CD4-positive, alpha-beta T cell treated with Interleukin-17A for 1 hour (primary cell): ENCODE results near the gene TSHZ2.

Experiments
- DNase-seq: peaks from one replicate; pipeline ENCODE4 v3.0.0-alpha.2; 2020

Gene TSHZ2

DNA sequence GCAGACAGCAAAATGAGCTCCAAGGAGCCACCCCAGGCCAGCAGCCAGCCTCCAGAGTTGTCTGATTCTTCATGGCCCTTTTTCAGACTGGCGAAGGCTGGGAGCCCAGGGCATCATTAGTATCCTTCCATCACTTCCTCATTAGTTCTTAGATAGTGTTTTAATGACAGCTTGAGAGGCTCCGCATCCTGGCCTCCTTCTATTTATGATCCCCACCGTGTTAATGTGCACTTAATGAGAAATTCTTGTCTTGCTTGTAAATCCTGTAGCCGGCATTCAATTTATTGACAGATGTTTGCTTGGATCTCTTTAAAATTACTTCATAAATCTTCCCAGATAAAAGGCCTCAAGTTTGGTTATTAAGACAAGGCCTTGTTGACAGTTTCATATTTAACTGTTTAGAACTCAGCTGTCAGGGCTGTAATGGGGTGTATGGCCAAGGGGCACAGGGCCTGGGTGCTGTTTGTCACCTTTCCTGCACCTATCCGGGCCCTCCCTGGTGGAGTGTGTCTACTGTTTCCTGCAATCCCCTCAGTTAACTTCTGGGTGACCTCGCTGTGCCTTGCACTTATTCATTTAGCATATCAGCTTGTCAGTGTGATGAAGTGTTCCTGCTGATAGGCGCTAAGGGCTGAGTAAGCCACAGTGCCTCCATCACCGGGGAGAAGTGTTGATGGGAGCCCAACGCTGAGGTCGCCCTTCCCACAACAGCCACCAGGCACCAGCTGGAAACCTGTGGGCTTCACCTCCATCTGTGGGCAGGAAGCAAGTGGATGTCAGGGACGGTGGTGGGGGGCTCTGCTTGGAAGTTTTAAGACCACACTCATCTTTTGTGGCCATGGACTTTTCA, 169.3 kb downstream of the TSHZ2 start:
- no peak for DNase-seq

DNA sequence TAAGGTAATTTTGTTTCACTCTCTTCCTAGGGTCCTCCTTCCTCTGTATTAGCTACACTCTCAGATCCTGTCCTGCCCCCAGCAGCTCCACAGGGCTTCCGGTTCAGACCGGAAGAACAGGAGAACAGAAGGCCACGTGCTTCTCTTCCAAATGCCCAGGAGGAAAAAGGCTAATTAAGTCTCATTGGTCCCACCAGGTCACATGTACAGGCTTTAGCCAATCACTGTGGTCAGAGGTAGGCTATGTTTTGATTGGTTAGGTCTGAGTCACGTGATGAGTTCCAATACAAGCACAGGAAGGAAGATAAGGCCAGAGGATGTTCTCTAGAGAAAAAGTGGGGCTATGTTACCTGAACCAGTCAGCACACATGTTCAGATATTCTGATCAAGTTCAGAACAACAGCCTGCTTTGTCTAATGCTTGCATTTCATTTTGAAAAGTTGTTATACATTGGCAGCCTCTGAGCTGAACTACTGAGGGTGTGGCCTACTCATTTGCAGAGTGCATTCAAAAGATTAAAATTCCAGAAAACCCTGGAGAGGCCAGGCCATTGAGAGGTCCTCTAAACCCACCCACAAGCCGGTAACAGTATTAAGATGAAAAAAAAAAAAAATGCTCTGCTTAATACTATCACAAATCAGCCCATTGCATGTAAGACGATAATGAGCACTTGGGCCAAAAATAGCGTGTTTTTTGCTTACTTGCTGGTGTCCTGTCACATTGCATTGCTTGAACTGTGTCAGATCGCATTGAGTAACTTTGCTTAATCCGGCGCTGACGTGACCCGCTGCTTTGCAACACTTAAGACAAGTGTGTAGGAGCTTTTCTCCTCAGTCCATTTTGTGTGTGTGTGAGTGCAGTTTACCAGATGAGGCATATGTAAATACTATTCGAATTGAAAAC, 170.3 kb downstream of the TSHZ2 start:
- DNase-seq = no peak

- no peak for DNase-seq
Observed at GRCh38 chr20:53146201-53146891, 174.2 kb downstream of the TSHZ2 start.

DNA sequence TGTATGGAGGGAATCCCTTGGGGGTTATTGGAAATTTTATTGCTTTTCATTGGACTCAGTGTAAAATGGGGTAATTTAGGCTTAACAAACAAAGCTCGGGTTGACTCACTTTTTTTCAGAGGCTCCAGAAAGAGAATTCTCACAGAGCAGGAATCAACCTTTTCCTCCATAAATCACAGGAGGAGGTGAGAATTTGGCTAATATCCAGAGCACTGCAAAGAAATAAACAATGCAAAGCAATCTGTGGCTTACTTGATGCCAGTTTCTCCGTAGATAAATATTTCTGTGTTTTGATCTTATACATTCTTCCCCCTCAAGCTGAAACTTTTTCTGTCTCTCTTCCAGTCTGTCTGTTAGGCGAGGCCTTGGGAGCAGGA, 176.6 kb downstream of the TSHZ2 start:
- no peak for DNase-seq

- DNase-seq = no peak
Observed at GRCh38 chr20:53149148-53149889, 177.2 kb downstream of the TSHZ2 start.

DNA sequence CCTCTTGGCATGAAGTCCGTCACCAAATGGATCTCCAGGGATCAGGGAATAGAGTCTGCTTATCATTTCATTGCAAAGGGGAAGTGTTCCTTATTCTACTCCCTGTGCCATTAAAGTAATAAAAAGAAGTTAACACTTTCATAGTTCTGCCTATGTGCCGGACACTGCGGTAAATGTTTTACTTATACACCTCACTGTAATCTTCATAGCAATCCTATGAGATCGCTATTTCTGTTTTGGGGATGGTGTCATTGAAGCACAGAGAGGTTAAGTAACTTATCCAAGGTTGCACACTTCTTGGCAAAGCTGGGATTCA, 177.7 kb downstream of the TSHZ2 start:
- DNase-seq = no peak

- no peak for DNase-seq
Observed at GRCh38 chr20:53150532-53150931, 178.4 kb downstream of the TSHZ2 start.

- no peak for DNase-seq
Observed at GRCh38 chr20:53152228-53152627, 180.1 kb downstream of the TSHZ2 start.

DNA sequence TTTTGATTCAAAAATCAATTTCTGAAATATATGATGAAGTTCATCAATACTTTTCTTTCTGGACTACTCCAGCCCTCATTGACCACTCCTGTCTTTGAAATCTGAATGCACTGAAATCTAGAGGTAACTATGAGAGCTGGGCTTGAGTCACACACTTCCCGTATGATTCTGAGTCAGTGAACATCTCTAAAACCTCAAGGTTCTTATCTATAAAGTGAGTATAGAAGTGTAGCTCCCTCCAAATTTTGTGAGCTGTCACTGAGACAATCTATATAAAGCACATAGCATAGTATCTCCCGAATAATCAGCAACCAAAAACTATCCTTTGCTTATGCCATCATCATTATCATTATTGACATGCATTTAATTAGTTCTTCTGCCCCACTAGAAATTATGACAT, 182.4 kb downstream of the TSHZ2 start:
- DNase-seq = no peak

DNA sequence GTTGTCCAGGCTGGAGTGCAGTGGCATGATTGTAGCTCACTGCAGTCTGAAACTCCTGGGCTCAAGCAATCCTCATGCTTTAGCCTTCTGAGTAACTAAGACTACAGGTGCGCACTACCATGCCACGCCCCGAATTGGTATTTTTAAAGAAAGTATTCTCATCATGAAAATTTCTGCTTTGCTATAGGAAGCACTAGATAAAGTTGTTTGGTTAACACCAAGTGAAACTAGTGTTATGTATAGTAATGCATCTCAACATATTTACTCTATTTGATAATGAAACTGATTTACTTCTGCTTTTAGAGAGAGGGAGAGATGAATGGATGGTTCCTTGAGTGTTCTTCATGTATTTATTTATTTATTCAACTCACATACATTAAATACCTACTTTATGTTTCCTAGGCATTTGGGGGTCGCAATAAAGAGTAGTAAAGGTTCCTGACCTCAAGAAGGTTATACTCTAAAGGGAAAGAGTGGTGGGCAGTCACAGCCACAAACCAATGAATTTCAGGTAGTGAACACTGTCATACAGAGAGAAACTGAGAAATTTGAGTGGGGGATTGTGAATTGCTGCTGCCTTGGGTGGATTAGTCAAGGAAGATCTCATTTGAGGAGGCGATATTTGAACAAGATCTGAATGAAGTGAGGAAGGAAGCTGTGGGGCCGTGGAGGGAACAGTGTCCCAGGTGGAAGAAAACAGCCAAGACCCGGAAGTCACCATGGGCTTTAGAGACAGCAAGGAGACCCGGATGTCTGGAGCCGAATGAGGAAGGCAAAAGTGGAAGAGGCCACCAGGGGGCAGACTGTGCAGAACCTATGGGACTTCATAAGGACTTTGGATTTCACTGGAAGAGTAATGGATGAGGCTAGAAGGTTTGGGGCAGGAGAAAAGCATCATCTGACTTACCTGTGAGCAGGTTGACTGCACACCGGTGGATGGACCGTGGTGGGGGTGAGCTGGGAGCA, 185.6 kb downstream of the TSHZ2 start:
- DNase-seq = peak; percentile 37

GRCh38 chr20:53159160-53159559, 187.0 kb downstream of the TSHZ2 start:
- DNase-seq = no peak

- no peak for DNase-seq
Observed at GRCh38 chr20:53161073-53161472, 188.9 kb downstream of the TSHZ2 start.

DNA sequence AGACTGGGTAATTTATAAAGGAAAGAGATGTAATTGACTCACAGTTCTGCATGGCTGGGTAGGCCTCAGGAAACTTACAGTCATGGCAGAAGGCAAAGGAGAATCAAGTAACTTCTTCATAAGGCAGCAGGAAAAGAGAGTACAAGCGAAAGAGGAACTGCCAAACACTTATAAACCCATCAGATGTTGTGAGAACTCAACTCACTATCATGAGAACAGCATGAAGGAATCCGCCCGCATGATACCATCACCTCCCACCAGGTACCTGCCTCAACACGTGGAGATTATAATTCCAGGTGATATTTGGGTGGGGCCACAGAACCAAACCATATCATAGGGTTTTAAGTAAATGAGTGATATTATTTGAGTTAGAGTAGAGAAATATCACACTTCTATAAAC, 189.3 kb downstream of the TSHZ2 start:
- no peak for DNase-seq

- no peak for DNase-seq
Observed at GRCh38 chr20:53162251-53162835, 190.2 kb downstream of the TSHZ2 start.

- DNase-seq = no peak
Observed at GRCh38 chr20:53163486-53163885, 191.3 kb downstream of the TSHZ2 start.

DNA sequence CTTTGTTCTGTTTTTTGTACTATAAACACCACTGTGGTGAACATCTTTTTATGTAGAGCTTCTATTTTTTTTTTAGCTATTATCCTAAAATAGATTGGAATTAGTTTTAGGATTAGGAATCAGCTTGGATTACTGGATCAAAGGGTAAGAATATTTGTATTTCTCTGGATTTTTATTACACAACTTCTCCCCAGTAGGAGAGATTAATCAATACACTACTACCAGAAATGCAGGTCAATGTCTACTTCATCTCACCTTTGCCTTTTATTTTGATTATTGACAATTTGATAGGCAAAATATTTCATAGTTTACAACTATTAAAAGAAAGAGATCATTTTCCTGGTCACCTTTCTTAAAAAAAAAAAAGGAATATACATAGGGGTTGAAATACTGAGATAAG, 191.9 kb downstream of the TSHZ2 start:
- no peak for DNase-seq

DNA sequence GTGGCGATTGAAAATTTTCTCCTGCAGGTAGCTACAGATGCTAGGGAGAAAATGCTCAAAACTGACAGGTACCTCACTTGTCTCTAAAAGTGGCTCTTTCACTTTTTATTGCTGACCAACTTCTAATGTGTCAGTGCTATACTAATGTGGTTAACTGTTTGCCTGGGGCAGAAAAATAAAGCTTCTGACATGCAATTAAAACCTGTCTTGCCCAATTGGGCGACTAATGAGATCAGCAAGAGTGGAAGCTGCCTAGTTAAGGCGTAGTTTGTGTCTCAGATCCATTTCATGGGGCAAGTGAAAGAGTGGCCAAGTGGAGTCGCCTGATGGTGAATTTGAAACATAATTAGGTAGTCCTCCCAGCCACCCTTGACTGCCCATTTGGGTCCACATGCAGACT, 193.3 kb downstream of the TSHZ2 start:
- DNase-seq = no peak

GRCh38 chr20:53168491-53168890, 196.3 kb downstream of the TSHZ2 start:
- DNase-seq = no peak

DNA sequence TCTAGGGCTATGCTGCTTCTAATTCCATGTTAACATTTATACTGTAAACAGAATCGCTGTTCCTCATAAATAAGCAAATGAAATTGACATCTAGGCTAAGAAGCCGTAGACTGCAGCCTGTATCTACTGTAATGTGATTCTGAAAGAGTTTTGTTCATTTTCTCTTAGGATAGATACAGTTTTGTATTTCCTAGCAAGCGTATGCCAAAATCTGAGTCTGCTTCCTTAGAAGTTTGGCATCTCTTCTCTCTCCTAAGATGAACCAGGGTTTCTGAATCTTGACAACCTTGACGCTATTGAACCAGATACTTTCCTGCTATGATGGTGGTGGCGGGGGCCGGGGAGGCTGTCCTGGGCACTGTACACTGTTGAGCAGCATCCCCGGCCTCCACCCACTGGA, 198.0 kb downstream of the TSHZ2 start:
- DNase-seq = no peak

DNA sequence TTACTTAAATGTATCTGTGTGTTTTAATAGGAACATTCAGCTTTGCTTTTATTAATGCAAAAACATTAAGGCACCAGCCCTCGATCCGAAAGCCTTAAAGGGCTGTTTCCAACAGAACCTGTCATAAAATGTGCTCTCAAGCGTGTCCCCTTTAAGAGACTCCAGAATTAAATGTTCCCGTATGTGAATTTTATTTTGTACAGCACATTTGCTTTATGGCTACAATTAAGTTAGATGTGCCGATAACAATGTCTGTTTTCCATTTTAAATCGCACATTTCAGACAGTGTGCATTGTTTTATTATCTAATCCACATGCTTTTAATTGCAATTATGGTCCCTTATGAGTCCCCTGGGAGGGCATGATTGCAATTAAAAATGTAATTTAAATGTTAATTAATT, 198.9 kb downstream of the TSHZ2 start:
- no peak for DNase-seq

DNA sequence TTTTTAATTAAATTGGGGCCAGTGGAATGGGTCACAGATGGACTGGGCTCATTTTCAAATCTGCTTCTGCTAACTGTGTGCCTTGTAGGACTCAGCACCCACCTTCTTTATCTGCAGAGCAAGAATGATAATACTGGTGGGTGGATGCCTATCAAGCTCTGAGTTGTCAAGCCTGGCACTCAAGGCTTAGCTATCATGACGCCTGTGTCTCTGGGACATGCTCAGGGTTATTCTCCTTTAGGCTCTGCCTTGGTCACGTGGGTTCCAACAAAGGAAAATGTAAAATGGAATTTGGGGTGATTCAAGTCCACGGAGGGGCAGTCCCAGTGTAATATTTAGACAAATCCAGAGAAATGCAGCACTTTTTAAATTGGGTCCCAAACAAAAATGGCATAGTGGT, 202.3 kb downstream of the TSHZ2 start:
- no peak for DNase-seq
